GM21528 (cell line): Measurements from ENCODE around the gene KCNJ3.

ENCODE experiments used
- ATAC-seq: cut with Tn5 transposase; IDR thresholded peaks from one replicate; pipeline ENCODE4 v1.9.1; 2021; ENCODE audit warnings: mild to moderate bottlenecking, moderate library complexity; ENCODE audit not compliant: unreplicated experiment, low FRiP score

Gene KCNJ3

DNA sequence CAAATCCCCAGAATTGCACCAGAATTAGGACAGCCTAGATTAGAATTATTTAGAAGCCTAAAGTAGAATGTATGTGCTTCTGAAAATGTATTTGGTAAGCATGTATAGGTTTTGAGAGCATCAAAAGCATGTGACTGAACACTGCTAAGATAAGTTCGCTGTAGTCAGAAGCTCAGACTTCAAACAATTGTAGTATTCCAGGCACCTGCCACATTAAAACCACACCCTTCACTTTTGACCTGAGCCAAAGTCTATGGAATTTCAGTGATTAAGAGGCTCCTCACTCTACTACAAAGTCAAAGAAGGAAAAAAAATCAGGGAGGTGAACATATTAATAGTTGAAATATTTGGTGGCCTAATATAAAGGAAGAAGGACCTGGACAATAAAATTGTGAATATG, 8.2 kb downstream of the KCNJ3 start:
- ATAC-seq = no peak

DNA sequence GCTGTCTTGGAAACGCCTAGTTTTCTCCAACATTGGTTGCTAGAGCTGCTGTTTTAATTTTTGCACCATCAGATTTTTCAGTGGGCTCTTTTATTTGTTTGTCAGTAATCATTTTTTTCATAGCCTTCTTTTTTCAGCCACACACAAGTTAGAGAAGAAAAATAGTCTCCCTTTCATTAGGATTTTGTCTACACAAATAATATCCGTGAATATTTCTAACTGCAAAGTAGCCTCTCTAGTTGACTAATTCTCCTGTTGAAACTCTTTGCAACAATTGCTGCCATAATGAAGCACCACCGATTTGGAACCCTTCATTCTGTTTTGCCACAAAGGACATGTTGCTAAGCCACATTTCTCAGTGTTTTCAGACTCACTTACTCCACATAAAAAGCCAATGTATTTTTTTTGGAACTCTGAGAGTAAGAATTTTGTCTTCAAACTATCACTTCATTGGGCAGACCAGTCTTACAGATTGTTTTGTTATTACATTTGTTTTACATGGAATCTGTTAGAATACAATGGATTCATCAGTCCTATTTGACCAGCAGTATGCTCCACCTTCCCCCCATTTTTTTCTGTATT, 9.6 kb downstream of the KCNJ3 start:
- ATAC-seq = no peak

DNA sequence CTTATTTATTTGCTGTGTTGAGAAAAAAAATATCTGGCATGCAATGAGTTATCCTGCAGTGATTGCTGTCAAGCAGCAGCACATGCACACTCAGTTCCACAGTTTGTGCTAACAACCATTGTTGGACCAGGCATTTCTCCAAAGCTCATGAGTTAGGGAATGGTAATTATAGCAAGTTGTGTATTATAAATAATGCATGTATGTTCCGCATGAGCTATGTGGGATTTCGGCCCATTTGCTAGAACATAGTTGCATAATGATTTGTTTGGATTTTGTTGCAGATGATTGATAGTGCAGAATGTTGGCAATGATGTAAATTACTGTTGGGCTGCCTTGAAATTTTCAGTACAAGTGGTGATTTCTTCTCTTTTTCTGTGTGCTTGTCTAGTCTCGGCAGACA, 10.7 kb downstream of the KCNJ3 start:
- no peak for ATAC-seq

DNA sequence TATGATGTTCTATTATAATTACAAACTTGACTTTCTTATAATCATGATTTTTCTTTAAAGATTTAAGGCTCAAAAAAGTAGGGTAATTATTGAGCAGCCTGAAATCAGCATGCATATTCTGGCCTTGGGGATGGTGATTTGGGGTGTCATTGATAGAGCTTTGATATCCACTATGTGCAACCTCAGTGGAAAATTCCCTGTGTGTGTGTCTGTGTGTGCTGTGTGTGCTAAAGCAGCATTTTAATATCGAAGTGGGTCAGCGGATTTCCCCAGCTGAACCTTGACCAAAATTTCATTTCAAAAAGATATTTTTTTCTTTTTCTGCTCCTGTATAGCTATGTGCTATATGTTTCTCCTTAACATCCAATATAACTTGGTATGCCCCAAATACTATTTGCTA, 11.6 kb downstream of the KCNJ3 start:
- ATAC-seq = no peak

DNA sequence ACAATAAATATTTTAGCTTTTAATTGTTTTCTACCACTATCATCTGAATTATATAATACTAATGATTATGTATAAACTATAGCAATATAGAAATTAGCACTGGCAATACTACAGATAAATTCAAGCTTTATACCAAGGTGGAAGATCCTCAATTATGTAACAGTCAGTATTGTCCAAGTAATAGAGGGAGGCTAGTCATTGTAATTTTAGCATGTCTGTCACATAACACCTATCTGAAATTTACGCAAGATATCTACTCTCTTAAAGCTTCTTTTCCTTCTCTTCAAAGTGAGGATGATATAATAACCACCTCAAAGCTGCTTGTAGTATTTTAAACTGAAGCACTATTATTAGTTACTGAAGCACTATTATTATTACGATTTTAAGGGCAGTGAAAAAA, 12.2 kb downstream of the KCNJ3 start:
- no peak for ATAC-seq

DNA sequence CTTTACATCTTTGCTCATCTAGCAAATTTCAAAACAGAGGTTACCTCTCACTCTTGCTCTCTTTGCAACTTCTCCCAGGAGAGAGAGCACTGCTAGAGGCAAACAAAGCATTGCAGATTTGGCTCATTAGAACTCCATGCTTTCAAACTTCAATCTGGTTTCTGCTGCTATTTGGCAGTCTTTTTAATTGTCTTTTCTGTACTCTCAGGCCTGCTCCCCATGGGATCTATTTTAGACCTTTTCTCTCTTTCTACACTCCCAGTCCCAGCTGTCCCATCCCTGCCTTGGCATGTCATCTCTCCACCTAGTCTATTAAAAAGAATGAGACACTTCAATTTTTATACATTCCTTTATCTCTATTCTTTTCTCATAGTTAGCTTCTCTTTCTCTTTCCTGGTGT, 15.2 kb downstream of the KCNJ3 start:
- no peak for ATAC-seq

DNA sequence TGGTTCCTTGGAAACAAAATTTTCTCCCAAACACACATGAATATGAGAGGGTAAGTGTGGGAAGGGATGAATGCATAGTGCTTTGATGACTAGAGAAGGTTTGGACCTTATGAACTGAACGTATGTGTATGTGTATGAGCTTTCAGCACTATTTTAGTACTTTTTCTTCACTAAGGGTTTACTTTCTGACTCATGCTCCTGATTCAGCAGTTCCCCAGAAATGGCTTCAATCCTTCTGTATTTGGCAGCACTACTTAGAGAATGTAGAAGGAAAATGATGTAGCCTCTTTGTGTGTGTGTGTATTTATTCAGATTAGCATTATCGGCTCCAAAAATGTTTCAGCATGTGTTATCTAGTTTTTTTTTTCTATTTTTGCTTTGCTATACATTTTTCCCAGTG, 22.2 kb downstream of the KCNJ3 start:
- ATAC-seq = no peak

DNA sequence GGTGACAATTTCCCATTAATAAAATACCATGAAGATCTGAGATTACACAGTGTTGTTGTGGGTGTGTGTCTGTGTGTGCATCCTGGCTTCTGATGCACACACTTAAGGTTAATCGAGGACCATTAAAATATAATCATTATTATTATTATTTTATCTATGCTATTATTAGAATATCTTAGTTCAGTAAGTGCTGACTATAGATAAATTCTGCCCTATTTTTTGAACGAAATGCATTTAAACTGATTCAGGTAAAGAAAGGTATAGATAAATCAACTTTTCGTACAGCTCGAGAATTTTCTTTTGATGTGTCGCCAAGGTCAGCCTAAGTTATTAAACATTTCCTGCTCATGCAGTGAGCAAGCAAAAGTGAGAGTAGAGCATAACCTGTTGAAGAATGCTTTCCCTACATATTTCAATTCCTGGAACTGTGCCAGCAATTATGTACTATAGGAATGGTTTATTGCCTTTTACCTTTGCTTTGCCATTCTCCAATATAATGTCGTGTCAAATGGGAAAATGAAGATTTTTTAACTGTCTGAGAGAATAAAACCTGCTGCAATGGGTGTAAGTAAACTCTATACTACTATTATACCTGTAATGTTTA, 25.8 kb downstream of the KCNJ3 start:
- ATAC-seq = no peak

DNA sequence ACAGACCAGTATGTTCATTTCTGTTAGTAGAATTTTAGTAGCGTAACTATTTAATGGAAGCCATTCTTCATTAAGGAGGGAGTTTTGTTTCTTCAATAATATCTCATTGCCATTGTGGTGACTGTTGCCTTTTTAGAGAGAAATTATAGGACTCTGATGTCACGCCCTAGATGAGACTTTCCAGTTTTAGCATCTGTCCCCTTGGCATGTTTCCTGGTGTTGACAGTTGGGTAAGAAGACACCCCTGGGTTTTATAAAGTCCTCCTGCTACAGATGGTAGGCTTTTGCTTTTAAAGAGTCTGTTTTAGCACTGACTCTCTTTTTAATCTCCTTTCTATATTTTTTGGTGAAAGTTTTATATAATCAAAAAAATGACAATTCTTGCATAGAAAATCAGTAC, 41.9 kb downstream of the KCNJ3 start:
- ATAC-seq = no peak

DNA sequence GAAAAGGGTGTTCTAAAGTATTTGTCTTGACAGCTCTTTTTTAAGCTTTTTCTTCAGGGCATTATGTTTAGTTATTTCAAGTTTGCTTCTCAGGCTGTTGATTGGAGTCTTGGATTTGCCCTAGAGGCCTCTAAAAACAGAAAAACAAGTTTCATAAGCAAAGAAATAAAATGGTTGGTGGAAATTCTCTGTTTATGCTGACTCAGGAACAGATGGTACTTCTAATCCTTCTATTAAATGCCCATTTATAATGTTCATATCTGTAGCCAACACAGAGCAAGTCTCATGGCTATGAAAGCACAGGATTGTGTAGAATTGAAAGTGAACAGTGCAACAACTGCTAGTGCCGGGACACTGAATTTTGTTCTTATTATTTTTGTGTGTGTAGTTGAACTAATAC, 60.4 kb downstream of the KCNJ3 start:
- ATAC-seq = no peak

DNA sequence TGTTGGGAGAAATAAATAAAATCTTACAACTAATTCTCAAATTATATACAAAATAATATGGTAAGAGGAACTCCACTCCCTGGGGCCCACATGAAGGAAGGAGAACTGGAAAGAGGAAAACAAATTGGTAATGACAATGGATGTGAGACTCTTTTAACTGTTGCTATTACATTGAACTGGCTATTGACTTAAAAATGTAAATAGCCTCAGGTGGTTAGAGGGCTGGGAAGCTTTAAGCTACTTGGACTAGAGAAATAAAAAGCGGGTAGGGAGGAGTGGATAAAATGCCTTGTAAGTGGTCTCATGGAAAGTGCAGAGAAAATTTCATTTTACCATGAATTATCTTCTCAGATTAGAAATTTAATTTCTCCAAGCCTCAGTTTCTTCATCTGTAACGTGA, 64.1 kb downstream of the KCNJ3 start:
- no peak for ATAC-seq

DNA sequence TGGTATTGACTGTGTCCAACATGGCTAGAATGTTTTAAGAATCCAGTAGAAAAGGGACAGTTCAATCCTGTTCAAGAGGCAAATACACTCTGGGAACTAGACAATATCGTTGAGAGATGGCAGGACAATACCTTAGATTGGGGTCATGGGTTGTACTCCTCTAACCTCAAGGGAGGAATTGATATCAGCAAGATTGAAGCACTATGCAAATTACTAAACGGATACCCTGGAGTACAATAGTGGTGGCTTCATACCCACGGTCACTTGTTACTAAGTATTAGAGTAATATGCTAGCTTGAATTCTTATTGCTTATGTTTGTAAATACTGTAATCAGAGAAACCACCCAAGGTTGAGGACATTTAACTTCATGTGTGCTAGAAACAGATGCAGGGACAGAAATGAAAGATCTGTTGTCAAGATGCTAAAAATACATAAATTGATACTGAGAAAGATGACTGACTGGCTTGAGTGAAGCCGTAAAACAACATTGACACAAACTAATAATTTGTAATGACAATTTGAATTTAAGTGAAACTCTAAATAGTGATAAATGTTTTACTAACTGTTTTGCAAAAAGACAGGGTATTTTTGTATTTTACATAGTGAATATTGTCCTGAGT, 73.3 kb downstream of the KCNJ3 start:
- no peak for ATAC-seq

DNA sequence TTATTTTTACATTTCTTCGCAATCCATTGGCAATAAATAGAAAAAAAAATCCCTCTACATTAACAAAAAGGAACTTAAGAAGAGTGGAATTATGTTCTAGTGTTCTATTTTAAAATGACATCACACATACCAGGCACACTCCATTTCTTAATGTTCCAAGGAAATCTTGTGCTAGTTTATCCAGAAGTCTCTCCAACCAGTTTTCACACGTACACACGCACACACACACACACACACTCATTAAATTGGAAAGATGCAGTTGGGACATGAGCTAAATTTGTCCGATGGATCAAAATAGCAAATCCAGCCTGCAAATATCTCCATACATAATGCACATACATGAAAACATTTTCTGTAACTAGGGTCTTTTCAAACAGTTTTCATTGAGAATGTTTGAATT, 78.3 kb downstream of the KCNJ3 start:
- no peak for ATAC-seq

DNA sequence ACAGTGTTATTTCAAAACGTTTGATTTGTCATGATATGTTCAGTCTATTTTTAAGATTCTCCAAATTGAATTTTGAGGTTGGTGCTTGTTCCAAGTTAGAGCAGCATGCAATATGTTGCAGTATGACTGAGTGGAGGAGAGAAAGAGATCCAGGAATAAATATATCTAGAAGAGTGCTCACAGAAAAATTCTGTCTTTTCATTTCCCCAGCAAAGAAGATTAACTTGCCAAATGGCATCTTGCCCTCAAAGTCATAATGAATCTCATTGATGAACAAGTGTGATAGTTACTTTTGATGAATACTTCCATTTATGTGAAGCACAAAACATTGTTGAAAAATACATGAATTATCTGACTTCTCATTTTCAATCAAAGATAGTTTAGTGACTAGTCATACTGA, 95.9 kb downstream of the KCNJ3 start:
- no peak for ATAC-seq

DNA sequence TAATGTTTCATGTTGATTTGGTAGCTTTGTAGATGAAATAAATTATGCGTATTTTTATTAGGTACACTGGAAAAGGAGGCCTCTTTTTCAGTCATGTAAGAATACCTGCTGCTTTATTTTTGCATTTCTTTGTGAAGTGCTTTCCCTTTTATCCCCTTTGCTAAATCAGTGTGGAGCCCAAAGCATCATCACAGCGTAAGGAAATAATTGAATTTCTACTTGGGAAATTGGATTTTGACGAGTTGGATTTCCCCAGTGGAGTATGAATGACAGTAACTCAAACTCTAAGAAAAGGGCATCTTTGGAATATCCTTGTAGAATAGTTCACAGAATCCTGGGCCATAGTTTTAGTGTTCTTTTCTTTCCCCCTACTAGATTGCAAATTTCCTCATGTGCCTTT, 97.2 kb downstream of the KCNJ3 start:
- ATAC-seq = no peak

DNA sequence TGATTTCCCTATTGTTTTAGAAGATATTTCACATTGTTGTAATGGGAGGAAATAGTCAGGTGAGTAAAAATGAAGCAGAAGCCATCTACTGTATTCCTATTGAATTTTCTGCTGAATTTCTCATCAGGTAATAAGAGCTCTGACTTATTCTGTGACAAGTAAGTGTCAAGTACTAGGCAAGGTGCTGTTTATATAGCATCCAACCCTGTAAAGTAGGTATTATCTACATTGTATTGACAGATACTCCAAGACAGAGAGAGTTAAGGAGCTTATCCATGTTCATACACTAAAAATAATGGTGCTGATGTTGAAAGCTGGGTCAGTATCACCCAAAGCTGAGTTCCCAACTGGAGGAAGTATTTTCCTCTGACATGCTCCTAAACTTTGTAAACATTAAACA, 106.0 kb downstream of the KCNJ3 start:
- ATAC-seq = no peak

DNA sequence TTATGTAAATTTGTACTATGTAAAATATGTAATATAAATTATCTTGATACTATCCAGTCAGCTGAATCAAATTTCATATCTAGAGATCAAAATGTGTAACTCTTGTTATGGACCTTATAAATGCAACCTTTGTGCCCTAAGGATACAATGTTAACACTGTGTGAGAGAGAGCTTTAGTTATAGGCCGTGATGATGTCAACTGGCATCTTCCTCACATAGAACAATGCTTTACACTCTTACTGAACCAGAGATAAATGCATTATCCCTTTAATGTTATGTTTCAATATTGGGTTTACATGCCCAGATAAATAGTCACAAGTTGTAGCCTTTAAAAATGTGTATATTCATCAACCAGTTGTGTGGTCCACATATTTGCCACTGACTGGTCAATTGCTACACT, 115.1 kb downstream of the KCNJ3 start:
- ATAC-seq = no peak

DNA sequence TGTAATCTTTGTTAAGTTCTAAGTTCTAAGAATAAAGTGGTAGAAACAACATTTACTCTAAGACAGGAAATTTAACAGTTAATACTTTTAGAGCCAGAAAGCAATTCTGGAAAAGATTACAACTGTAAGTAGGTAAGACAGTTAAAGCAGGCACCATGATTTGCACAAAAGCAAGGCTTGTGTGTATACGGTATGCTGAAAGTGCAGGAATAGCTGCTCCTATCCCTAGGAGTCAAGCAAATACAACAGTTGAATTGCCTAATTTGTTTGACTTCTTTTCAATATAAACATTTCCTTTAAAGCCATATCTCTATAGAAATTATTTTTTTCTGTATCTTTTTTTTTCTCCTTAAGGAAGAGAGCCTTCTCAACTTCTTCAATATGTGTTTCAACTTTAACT, 116.4 kb downstream of the KCNJ3 start:
- ATAC-seq = no peak

DNA sequence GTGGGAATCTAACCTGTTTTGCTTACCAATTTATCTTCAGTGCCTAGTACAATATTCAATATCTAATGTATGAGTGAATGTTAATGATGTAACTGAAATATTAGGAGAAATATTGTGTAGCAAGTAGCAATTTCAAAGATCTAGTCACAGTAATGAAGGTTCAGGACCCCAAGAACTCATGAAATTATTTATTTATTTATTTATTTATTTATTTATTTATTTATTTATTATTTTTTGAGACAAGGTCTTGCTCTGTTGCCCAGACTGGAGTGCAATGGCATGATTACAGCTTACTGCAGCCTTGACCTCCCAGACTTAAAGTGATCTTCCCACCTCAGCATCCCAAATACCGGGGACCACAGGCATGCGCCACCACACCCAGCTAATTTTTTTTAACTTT, 126.9 kb downstream of the KCNJ3 start:
- ATAC-seq = no peak

DNA sequence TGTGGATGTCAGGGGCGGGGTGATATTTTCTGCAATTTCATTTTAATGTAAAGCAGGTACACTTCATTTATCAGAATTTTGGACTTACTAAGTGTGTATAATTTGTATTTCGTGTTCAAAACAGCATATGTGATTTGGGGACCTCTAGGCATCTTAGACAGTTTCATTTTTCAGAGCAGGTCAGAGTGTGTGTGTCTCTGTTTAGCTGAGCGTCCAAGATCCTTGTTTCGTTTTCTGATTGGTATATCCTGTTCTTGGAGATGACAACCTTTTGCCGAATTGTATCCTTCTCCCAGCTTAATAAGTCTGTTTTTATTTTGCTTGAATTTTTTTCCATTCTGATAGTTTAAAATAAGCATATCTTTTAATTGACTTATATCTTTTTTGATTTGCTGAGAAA, 128.3 kb downstream of the KCNJ3 start:
- ATAC-seq = no peak

DNA sequence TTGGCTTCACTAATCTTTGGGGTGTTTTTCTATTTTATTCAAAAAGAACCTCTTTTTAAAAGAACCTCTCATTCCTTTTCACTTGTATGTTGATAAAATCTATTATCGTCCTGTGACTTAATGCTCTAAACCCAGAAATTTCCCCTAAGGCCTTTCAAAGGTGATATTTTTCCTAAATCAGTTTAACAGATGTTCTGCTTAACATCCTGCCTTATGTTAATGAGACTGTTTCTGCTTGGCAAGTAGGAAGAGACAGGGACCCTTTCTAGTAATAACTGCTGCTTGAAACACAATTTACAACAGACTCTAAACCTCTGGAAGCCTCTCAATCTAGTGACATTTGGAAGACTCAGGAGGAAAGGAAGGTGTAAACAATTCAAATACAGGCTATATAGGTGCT, 128.8 kb downstream of the KCNJ3 start:
- no peak for ATAC-seq

DNA sequence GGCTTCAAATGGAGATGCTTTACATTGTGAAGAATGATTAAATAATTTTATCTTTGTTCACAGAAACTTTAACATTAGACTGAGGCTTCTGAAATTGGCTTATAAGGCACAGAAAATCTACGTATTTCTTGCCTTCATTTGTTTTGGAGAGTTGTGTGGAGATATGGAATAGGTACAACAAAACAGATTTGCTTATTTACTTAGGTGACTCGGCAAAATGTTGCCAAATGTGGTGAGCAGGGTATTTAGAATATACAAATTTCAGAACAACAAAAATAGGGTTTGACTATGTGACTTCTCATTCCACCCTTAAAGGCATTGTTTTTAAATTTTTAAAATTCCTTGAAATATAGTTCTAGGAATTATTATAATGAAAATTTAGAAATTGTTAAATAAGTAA, 134.2 kb downstream of the KCNJ3 start:
- ATAC-seq = no peak

DNA sequence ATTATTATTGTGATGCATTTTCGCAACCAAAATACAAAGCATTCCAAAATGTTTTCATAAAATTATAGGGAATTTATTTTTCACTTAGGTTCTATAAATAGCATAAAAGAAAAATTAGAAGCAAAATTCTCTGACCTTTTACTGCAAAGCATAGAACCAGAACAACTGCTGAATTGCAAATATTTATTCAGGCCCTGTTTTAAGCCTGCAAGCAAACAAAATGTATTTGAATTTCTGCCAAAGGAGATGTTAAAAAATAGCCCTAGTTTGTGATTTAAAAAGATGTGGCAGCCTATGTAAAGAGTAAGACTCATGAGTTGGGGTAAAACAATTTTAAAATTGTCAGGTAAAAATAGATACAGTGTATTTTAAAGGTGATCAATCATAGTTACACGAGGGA, 138.1 kb downstream of the KCNJ3 start:
- ATAC-seq = no peak
